Loucy (cell line): ENCODE data around the gene RNF40.

Source experiments
- EZH2phosphoT487 ChIP-seq: fragments of 200-600 bp; IDR thresholded peaks from 2 replicates; pipeline ENCODE4 v1.6.1; 2018; ENCODE audit warnings: antibody characterized with exemption, mild to moderate bottlenecking, moderate library complexity, borderline replicate concordance
- TF ChIP-seq, protein P1 (sequence below): fragments of 200-600 bp; sonication (generic); conservative IDR thresholded peaks from 2 replicates; pipeline ENCODE4 v1.5.1; 2014; ENCODE audit warnings: mild to moderate bottlenecking, antibody characterized with exemption, low read length

DNA sequence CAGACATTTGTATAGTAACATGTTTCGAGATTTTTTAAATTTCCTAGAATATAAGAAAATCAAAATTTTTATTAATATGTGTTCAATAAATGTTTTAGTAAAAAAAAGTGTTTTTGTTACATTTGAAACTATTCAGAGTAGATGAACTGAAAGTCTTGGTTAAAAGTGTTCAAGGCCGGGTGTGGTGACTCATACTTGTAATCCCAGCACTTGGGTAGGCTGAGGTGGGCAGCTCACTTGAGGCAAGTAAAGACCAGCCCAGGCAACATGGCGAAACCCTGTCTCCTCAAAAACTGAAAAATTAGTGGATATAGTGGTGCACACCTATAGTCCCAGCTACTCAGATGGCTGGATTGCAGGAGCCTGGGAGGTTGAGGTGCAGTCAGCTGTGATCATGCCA is 30.7 kb upstream of the RNF40 start:
- TF ChIP-seq, protein P1, sequence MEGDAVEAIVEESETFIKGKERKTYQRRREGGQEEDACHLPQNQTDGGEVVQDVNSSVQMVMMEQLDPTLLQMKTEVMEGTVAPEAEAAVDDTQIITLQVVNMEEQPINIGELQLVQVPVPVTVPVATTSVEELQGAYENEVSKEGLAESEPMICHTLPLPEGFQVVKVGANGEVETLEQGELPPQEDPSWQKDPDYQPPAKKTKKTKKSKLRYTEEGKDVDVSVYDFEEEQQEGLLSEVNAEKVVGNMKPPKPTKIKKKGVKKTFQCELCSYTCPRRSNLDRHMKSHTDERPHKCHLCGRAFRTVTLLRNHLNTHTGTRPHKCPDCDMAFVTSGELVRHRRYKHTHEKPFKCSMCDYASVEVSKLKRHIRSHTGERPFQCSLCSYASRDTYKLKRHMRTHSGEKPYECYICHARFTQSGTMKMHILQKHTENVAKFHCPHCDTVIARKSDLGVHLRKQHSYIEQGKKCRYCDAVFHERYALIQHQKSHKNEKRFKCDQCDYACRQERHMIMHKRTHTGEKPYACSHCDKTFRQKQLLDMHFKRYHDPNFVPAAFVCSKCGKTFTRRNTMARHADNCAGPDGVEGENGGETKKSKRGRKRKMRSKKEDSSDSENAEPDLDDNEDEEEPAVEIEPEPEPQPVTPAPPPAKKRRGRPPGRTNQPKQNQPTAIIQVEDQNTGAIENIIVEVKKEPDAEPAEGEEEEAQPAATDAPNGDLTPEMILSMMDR, result no peak
- TF ChIP-seq EZH2phosphoT487, result no peak
